ENCODE measurements around the gene UPK1A. TPM values are rescaled to one million over a fixed set of nuclear protein-coding genes. Genes with fewer than 3 reads are reported as not detected.
A peak's percentile ranks its signal among the peaks of the same experiment; 100 is the strongest.
"Not testable (repeated sequence)": the region's sequence is repeated elsewhere in the genome, so short reads cannot be mapped to it uniquely, and the experiment has no call there.

The UPK1A gene
- total RNA-seq, 2 experiments from 2014 or later, result 0.30 TPM; not detected in 1

GRCh38 chr19:35718345-35719041 is 52.2 kb downstream of the UPK1A start:
- CTCF ChIA-PET, result interaction anchor here (1.0 to 2.1 kb wide), 9 partner anchors 9 to 212 kb away, joined by 3 to 14 read pairs (median 3); partner anchors contain the start of genes HSPB6 and IGFLR1
- Mint-ChIP-seq H3K36me3 (peaks cover 50% of the 10 kb centered on the region), H3K27ac (peak overlapping the region; percentile 88), H3K27me3 (no peaks in the 10 kb centered on the region), H3K9me3 (ENCODE audit: low read depth) (no peaks in the 10 kb centered on the region), H3K4me3 (peak overlapping the region; percentile 88), H3K4me1 (peaks cover 29% of the 10 kb centered on the region)
- ATAC-seq, result peak; percentile 2
- peak; percentile 77 for DNase-seq

DNA sequence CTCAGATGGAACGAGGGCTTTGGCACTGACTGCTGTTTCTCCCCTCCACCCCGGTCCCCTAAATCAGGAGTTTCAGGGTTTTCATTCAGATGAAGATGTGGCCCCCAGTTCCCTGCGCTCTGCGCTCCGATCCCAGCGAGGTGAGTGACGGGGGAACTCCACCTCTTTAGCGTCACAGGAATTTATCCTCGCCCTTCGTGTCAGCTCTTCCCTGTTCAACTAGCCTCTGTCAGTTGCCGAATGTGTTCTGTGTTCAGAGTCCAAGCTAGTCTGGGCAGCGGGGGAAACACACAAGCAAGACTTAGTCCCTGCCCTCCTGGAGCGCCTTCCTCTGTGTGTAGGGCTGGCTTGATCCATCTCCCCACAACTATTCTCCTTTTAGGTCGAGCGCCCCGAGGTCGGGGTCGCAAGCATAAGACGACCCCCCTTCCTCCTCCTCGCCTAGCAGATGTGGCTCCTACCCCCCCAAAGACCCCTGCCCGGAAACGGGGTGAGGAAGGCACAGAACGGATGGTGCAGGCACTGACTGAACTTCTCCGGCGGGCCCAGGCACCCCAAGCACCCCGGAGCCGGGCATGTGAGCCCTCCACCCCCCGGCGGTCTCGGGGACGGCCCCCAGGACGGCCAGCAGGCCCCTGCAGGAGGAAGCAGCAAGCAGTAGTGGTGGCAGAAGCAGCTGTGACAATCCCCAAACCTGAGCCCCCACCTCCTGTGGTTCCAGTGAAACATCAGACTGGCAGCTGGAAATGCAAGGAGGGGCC is 53.3 kb downstream of the UPK1A start:
- H3K4me1 Mint-ChIP-seq, result peaks cover 27% of the 10 kb centered on the region
- H3K4me3 Mint-ChIP-seq, result peak overlapping the region; percentile 88
- no peak for ATAC-seq
- CTCF ChIA-PET, result interaction anchor here (0.6 to 2.1 kb wide), 9 partner anchors 9 to 211 kb away, joined by 3 to 14 read pairs (median 3); no protein-coding TSS in a partner anchor
- DNase-seq, result no peak
- H3K27me3 Mint-ChIP-seq, result no peaks in the 10 kb centered on the region
- H3K9me3 Mint-ChIP-seq (ENCODE audit: low read depth), result no peaks in the 10 kb centered on the region
- H3K27ac Mint-ChIP-seq, result peak overlapping the region; percentile 88
- peaks cover 47% of the 10 kb centered on the region for H3K36me3 Mint-ChIP-seq

DNA sequence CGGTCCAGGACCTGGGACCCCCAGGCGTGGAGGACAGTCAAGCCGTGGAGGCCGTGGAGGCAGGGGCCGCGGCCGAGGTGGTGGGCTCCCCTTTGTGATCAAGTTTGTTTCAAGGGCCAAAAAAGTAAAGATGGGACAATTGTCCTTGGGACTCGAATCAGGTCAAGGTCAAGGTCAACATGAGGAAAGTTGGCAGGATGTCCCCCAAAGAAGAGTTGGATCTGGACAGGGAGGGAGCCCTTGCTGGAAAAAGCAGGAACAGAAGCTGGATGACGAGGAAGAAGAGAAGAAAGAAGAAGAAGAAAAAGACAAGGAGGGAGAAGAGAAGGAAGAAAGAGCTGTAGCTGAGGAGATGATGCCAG is 53.8 kb downstream of the UPK1A start:
- no peaks in the 10 kb centered on the region for H3K9me3 Mint-ChIP-seq (ENCODE audit: low read depth)
- ATAC-seq, result no peak
- H3K4me1 Mint-ChIP-seq, result peaks cover 23% of the 10 kb centered on the region

GRCh38 chr19:35720648-35721047 is 54.3 kb downstream of the UPK1A start:
- Mint-ChIP-seq H3K27me3 (no peaks in the 10 kb centered on the region), H3K27ac (no peak overlapping the region), H3K9me3 (ENCODE audit: low read depth) (no peaks in the 10 kb centered on the region), H3K36me3 (peaks cover 49% of the 10 kb centered on the region), H3K4me1 (peaks cover 22% of the 10 kb centered on the region), H3K4me3 (no peak overlapping the region)
- ATAC-seq (no peak), DNase-seq (no peak)
- CTCF ChIA-PET, result interaction anchor here (1.3 to 1.4 kb wide), 2 partner anchors 17 to 99 kb away, joined by 3 read pairs; no protein-coding TSS in a partner anchor

More for the DNA sequence above, 53.8 kb downstream of the UPK1A start:
- Mint-ChIP-seq H3K36me3 (peaks cover 48% of the 10 kb centered on the region), H3K27me3 (no peaks in the 10 kb centered on the region), H3K27ac (peak overlapping the region; percentile 35), H3K4me3 (no peak overlapping the region)
- CTCF ChIA-PET, result interaction anchor here (0.6 to 2.1 kb wide), 5 partner anchors 9 to 99 kb away, joined by 3 to 8 read pairs (median 3); no protein-coding TSS in a partner anchor
- no peak for DNase-seq

DNA sequence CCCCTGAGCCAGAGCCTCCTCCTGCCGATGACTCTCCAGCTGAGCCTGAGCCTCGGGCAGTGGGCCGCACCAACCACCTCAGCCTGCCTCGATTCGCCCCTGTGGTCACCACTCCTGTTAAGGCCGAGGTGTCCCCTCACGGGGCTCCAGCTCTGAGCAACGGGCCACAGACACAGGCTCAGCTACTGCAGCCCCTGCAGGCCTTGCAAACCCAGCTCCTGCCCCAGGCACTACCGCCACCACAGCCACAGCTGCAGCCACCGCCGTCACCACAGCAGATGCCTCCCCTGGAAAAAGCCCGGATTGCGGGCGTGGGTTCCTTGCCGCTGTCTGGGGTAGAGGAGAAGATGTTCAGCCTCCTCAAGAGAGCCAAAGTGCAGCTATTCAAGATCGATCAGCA is 55.1 kb downstream of the UPK1A start:
- Mint-ChIP-seq H3K27ac (no peak overlapping the region), H3K4me1 (peaks cover 15% of the 10 kb centered on the region), H3K27me3 (no peaks in the 10 kb centered on the region), H3K36me3 (peaks cover 48% of the 10 kb centered on the region), H3K4me3 (no peak overlapping the region), H3K9me3 (ENCODE audit: low read depth) (no peaks in the 10 kb centered on the region)
- ATAC-seq (no peak), DNase-seq (no peak)
- CTCF ChIA-PET, result no interaction called here

GRCh38 chr19:35722461-35722860 is 56.1 kb downstream of the UPK1A start:
- H3K27me3 Mint-ChIP-seq, result no peaks in the 10 kb centered on the region
- CTCF ChIA-PET, result no interaction called here
- peaks cover 13% of the 10 kb centered on the region for H3K4me1 Mint-ChIP-seq
- H3K36me3 Mint-ChIP-seq, result peaks cover 50% of the 10 kb centered on the region
- H3K9me3 Mint-ChIP-seq (ENCODE audit: low read depth), result no peaks in the 10 kb centered on the region
- DNase-seq (no peak), ATAC-seq (no peak)
- H3K4me3 Mint-ChIP-seq, result no peak overlapping the region
- H3K27ac Mint-ChIP-seq, result no peak overlapping the region

- no peak for DNase-seq
- Mint-ChIP-seq H3K36me3 (peaks cover 51% of the 10 kb centered on the region), H3K4me1 (peaks cover 13% of the 10 kb centered on the region), H3K27me3 (no peaks in the 10 kb centered on the region), H3K4me3 (no peak overlapping the region), H3K9me3 (ENCODE audit: low read depth) (no peaks in the 10 kb centered on the region), H3K27ac (no peak overlapping the region)
- ATAC-seq, result no peak
- CTCF ChIA-PET, result interaction anchor here (0.8 to 1.1 kb wide), 2 partner anchors 18 to 39 kb away, joined by 3 to 4 read pairs; no protein-coding TSS in a partner anchor
Measured at GRCh38 chr19:35722897-35723296, 56.6 kb downstream of the UPK1A start.

DNA sequence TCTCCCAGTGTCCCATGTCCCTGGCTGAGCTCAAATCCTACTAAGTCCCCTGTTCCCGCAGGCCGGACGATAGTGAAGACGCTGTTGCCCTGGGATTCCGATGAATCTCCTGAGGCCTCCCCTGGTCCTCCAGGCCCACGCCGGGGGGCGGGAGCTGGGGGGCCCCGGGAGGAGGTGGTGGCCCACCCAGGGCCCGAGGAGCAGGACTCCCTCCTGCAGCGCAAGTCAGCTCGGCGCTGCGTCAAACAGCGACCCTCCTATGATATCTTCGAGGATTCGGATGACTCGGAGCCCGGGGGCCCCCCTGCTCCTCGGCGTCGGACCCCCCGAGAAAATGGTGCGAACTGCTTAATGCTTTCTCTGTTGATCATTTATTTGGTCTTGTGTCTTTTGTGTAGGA is 57.4 kb downstream of the UPK1A start:
- Mint-ChIP-seq H3K4me1 (peaks cover 13% of the 10 kb centered on the region), H3K9me3 (ENCODE audit: low read depth) (no peaks in the 10 kb centered on the region), H3K27ac (no peak overlapping the region), H3K36me3 (peaks cover 58% of the 10 kb centered on the region), H3K4me3 (no peak overlapping the region), H3K27me3 (no peaks in the 10 kb centered on the region)
- ATAC-seq (no peak), DNase-seq (no peak)
- CTCF ChIA-PET, result interaction anchor here (0.8 to 1.4 kb wide), 3 partner anchors 17 to 39 kb away, joined by 3 to 4 read pairs (median 3); partner anchors contain the start of genes PSENEN and U2AF1L4

DNA sequence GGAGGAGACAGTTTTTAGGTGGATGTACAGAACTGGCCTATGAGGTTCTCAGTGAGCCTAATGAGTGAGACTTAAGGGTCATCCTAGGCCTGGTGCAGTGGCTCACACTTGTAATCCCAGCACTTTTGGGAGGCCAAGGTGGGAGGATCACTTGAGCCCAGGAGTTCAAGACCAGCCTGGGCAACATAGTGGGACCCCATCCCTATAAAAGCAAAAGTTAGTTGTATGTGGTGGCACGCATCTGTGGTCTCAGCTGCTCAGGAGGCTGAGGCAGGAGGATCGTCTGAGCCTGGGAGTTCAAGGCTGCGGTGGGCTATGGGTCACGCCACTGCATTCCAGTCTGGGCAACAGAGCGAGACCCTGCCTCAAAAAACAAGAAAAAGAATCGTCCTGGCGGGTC is 57.8 kb downstream of the UPK1A start:
- not testable (repeated sequence) for H3K9me3 Mint-ChIP-seq (ENCODE audit: low read depth); ATAC-seq; H3K4me3 Mint-ChIP-seq; H3K27ac Mint-ChIP-seq; DNase-seq; H3K27me3 Mint-ChIP-seq
- CTCF ChIA-PET, result interaction anchor here (1.1 to 1.4 kb wide), 2 partner anchors 16 to 21 kb away, joined by 3 to 4 read pairs; partner anchors contain the start of genes PSENEN and U2AF1L4
- Mint-ChIP-seq H3K36me3 (peaks cover 60% of the 10 kb centered on the region), H3K4me1 (peaks cover 11% of the 10 kb centered on the region)

GRCh38 chr19:35724560-35724959 is 58.2 kb downstream of the UPK1A start:
- Mint-ChIP-seq H3K27ac (no peak overlapping the region), H3K36me3 (peaks cover 62% of the 10 kb centered on the region), H3K27me3 (no peaks in the 10 kb centered on the region), H3K4me1 (peaks cover 6% of the 10 kb centered on the region), H3K9me3 (ENCODE audit: low read depth) (no peaks in the 10 kb centered on the region), H3K4me3 (no peak overlapping the region)
- DNase-seq (no peak), ATAC-seq (no peak)
- CTCF ChIA-PET, result interaction anchor here (1.4 kb wide), 1 partner anchor 20 kb away, joined by 3 read pairs; the partner anchor contains the start of genes PSENEN and U2AF1L4

DNA sequence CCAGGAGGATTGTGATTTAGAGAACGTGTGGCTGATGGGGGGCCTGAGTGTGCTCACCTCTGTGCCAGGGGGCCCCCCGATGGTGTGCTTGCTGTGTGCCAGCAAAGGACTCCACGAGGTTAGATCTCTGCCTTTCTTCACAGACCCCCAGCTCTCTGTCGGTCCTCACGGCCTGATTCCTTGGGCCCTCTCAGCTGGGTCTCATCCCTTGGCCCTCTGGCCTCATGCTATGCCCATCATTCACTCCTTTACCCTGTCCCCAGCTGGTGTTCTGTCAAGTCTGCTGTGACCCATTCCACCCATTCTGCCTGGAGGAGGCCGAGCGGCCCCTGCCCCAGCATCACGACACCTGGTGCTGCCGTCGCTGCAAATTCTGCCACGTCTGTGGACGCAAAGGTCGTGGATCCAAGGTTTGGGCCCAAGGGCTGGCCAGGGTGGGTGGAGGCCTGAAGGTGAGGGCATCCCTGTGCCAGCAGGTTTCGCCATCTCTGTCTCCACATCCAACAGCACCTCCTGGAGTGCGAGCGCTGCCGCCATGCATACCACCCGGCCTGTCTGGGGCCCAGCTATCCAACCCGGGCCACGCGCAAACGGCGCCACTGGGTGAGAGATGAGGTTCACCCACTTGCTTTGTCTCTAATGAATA is 59.0 kb downstream of the UPK1A start:
- peaks cover 1% of the 10 kb centered on the region for H3K4me1 Mint-ChIP-seq
- H3K27me3 Mint-ChIP-seq, result no peaks in the 10 kb centered on the region
- CTCF ChIA-PET, result interaction anchor here (1.4 kb wide), 1 partner anchor 20 kb away, joined by 3 read pairs; the partner anchor contains the start of genes PSENEN and U2AF1L4
- peaks cover 62% of the 10 kb centered on the region for H3K36me3 Mint-ChIP-seq
- no peak overlapping the region for H3K27ac Mint-ChIP-seq
- H3K9me3 Mint-ChIP-seq (ENCODE audit: low read depth), result no peaks in the 10 kb centered on the region
- DNase-seq, result no peak
- ATAC-seq, result no peak
- H3K4me3 Mint-ChIP-seq, result no peak overlapping the region

DNA sequence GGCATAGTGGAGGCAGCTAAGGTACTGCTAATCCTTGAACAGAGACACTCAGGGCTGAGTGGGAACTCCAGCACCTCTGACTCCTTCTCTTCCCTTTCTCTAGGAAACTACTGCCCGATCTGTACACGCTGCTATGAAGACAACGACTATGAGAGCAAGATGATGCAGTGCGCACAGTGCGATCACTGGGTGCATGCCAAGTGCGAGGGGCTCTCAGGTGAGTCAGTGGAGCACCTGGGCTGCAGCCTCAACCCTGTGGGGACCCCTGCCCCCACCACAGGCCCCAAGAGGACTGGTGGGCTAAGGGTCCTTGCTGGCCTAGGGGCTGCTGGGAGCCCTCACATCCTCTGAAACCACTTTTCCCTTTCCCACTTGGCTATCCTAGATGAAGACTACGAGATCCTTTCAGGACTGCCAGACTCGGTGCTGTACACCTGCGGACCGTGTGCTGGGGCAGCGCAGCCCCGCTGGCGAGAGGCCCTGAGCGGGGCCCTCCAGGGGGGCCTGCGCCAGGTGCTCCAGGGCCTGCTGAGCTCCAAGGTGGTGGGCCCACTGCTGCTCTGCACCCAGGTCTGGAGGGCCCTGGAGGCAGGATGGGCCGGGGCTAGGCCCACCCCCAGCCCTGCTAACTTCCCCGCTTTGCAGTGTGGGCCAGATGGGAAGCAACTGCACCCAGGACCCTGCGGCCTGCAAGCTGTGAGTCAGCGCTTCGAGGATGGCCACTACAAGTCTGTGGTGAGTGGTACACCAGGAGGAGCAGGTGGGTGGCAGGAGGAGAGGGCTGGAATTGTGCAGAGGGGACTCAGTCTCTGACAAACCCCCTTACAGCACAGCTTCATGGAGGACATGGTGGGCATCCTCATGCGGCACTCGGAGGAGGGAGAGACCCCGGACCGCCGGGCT is 61.0 kb downstream of the UPK1A start:
- H3K36me3 Mint-ChIP-seq, result peaks cover 66% of the 10 kb centered on the region
- H3K27ac Mint-ChIP-seq, result no peak overlapping the region
- no peaks in the 10 kb centered on the region for H3K27me3 Mint-ChIP-seq
- CTCF ChIA-PET, result interaction anchor here (2.0 kb wide), 1 partner anchor 10 kb away, joined by 9 read pairs; no protein-coding TSS in a partner anchor
- H3K4me3 Mint-ChIP-seq, result no peak overlapping the region
- DNase-seq (no peak), ATAC-seq (no peak)
- no peaks in the 10 kb centered on the region for H3K9me3 Mint-ChIP-seq (ENCODE audit: low read depth)
- no peaks in the 10 kb centered on the region for H3K4me1 Mint-ChIP-seq

Data from activated CD8-positive, alpha-beta memory T cell treated with anti-CD3 and anti-CD28 coated beads, Interleukin-2, amount 10 ng/mL, durations not matched to agents 7 days and 5 days (primary cell).